ENCODE results near the gene ADAMTSL1. TPM values are rescaled to one million over a fixed set of nuclear protein-coding genes. Genes with fewer than 3 reads are reported as not detected.

Gene ADAMTSL1
- total and polyA plus RNA-seq, 2 of the 13 experiments (the other 11 are each of a cell fraction or from before 2014, with no cell fraction given) = not detected

DNA sequence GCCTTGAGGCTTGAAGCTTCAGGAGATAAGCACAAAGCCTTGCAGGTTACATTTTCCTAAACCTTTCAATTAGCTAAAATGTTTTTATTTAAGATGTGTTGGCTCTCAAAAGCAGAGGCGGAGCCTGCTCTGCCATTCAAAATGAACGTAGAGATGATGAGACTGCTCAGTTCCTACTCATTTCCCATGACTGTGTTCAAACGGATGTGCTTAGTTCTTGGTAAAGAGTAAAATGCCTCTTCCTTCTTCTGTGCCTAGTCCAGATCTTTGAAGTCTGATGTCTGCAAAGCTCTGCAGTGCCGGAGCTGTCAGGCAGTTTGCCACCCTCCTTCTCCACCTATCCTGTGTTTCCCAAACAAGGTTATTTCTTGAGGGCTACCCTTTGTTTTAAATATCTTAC lies 46.3 kb upstream of the ADAMTSL1 start (continued):
- TF ChIP-seq, protein P1, sequence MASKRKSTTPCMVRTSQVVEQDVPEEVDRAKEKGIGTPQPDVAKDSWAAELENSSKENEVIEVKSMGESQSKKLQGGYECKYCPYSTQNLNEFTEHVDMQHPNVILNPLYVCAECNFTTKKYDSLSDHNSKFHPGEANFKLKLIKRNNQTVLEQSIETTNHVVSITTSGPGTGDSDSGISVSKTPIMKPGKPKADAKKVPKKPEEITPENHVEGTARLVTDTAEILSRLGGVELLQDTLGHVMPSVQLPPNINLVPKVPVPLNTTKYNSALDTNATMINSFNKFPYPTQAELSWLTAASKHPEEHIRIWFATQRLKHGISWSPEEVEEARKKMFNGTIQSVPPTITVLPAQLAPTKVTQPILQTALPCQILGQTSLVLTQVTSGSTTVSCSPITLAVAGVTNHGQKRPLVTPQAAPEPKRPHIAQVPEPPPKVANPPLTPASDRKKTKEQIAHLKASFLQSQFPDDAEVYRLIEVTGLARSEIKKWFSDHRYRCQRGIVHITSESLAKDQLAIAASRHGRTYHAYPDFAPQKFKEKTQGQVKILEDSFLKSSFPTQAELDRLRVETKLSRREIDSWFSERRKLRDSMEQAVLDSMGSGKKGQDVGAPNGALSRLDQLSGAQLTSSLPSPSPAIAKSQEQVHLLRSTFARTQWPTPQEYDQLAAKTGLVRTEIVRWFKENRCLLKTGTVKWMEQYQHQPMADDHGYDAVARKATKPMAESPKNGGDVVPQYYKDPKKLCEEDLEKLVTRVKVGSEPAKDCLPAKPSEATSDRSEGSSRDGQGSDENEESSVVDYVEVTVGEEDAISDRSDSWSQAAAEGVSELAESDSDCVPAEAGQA (IDR thresholded peaks at IDR 0.05; ENCODE audit: low read depth) = no peak
- TF ChIP-seq, protein P1 (CRISPR knock-in tag; IDR thresholded peaks at IDR 0.05; ENCODE audit: borderline replicate concordance) = no peak
- no peak for TF ChIP-seq MAFF (IDR thresholded peaks at IDR 0.05; ENCODE audit: low read depth, low read length)
- TF ChIP-seq ARNT2 (CRISPR knock-in tag; IDR thresholded peaks at IDR 0.05; ENCODE audit: low read depth) = no peak
- no peak for TF ChIP-seq ZNF354B (CRISPR knock-in tag; IDR thresholded peaks at IDR 0.05)
- no peak for TF ChIP-seq ZNF839 (CRISPR knock-in tag; IDR thresholded peaks at IDR 0.05; ENCODE audit: borderline replicate concordance)

- H3K27me3 ChIP-seq (ENCODE audit: control insufficient read depth in 1 of 2, insufficient read depth in 2 of 2, low read length in 2 of 2) = no peaks in the 10 kb centered on the region
- no peak overlapping the region for H2AFZ ChIP-seq (ENCODE audit: low read length)
- ChIA-PET POLR2A (no interaction called here), CTCF (ENCODE audit: low intra/inter-chr PET ratio, low total read pairs) (no interaction called here)
- no peaks in the 10 kb centered on the region for H4K20me1 ChIP-seq (ENCODE audit: insufficient read depth, low read length)
- H3K9ac ChIP-seq (ENCODE audit: insufficient read depth, low read depth, low read length) = no peak overlapping the region
- no peaks in the 10 kb centered on the region for H3K79me2 ChIP-seq (ENCODE audit: insufficient read depth, low read length)
- no peak overlapping the region for H3K4me2 ChIP-seq (ENCODE audit: low read depth, low read length)
- no peaks in the 10 kb centered on the region for H3K4me1 ChIP-seq (ENCODE audit: insufficient read depth, low read length)
- DNase-seq (ENCODE audit: low spot score) (no peak), ATAC-seq (no peak), FAIRE-seq (no peak)
- H3K4me3 ChIP-seq (replicated peaks in 1 of 3; ENCODE audit: insufficient read depth in 1 of 3, low read depth in 2 of 3, low read length in 3 of 3) = no peak overlapping the region
- 65% methylated on average over 3 of the region's 3 CpGs for WGBS (ENCODE audit: low lambda C conversion rate)
- H3K9me3 ChIP-seq (ENCODE audit: low read length) = no peaks in the 10 kb centered on the region
- no peaks in the 10 kb centered on the region for H3K36me3 ChIP-seq (replicated peaks in 1 of 2; ENCODE audit: control insufficient read depth in 1 of 2, insufficient read depth in 2 of 2, low read length in 2 of 2)
- in situ Hi-C loops (cut with HindIII; ENCODE audit: extremely low pct_ligation_motif_present, low pct_unique_long_range_greater_than_20kb) = no loop called here
- BruUV-seq (replicated peaks) = no TSS peak
- no peak overlapping the region for H3K27ac ChIP-seq (ENCODE audit: extremely low read length, insufficient read depth, low read length)
- intact Hi-C loops (cut with micrococcal nuclease; ENCODE audit: unreplicated experiment) = no loop called here
- TF ChIP-seq ZNF530 (CRISPR knock-in tag; IDR thresholded peaks at IDR 0.05; ENCODE audit: low read depth) (no peak), POLR2AphosphoS2 (IDR thresholded peaks at IDR 0.05; ENCODE audit: low read depth, low read length) (no peak), CENPT (CRISPR knock-in tag; IDR thresholded peaks at IDR 0.05; ENCODE audit: low read depth) (no peak), KLF11 (CRISPR knock-in tag; IDR thresholded peaks at IDR 0.05) (no peak), REXO4 (CRISPR knock-in tag; IDR thresholded peaks at IDR 0.05; ENCODE audit: borderline replicate concordance) (no peak), PRMT3 (CRISPR knock-in tag; IDR thresholded peaks at IDR 0.05; ENCODE audit: borderline replicate concordance, low read depth) (no peak), ZNF816 (CRISPR knock-in tag; IDR thresholded peaks at IDR 0.05; ENCODE audit: borderline replicate concordance) (no peak)
- TF ChIP-seq, protein P2, sequence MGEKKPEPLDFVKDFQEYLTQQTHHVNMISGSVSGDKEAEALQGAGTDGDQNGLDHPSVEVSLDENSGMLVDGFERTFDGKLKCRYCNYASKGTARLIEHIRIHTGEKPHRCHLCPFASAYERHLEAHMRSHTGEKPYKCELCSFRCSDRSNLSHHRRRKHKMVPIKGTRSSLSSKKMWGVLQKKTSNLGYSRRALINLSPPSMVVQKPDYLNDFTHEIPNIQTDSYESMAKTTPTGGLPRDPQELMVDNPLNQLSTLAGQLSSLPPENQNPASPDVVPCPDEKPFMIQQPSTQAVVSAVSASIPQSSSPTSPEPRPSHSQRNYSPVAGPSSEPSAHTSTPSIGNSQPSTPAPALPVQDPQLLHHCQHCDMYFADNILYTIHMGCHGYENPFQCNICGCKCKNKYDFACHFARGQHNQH (CRISPR knock-in tag; IDR thresholded peaks at IDR 0.05) = no peak
Observed at GRCh38 chr9:18428661-18429060, 45.3 kb upstream of the ADAMTSL1 start.

Measured in HepG2 (cell line).